Measurements from ENCODE around the gene SDR9C7.
"Not testable (repeated sequence)": the region's sequence is repeated elsewhere in the genome, so short reads cannot be mapped to it uniquely, and the experiment has no call there.

The SDR9C7 gene

GRCh38 chr12:56916296-56916995 is 17.8 kb downstream of the SDR9C7 start:
- no peak for DNase-seq (ENCODE audit: low read depth, low spot score)

GRCh38 chr12:56914724-56915123 is 19.5 kb downstream of the SDR9C7 start:
- no peak for DNase-seq (ENCODE audit: low read depth, low spot score)

DNA sequence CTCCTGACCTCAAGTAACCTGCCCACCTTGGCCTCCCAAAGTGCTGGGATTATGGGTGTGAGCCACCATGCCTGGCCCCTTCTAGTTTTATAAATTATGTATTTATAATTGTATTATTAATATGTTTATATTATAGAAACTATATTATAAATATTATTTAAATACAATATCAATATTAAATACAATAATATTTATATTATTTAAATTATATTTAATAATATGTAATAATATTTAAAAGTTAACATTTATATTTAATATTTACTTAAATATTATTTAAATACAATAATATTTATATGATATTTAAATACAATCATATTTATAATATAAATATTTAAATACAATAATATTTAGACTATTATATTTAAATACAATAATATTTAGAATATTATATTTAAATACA is 20.0 kb downstream of the SDR9C7 start:
- DNase-seq (ENCODE audit: low read depth, low spot score) = no peak

DNA sequence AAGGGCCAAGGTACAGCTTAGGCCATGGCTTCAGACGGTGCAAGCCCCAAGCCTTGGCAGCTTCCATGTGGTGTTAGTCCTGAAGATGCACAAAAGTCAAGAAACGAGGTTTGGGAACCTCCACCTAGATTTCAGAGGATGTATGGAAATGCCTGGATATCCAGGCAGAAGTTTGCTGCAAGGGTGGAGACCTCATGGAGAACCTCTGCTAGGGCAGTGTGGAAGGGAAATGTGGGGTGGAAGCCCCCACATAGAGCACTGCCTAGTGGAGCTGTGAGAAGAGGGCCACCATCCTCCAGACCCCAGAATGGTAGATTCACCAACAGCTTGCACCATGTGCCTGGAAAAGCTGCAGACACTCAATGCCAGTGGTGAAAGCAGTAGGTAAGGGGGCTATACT is 24.8 kb downstream of the SDR9C7 start:
- not testable (repeated sequence) for DNase-seq (ENCODE audit: low read depth, low spot score)

GRCh38 chr12:56908136-56908535 is 26.1 kb downstream of the SDR9C7 start:
- no peak for DNase-seq (ENCODE audit: low read depth, low spot score)

- DNase-seq (ENCODE audit: low read depth, low spot score) = no peak
These were observed 28.4 kb downstream of the SDR9C7 start for GRCh38 chr12:56905852-56906251.

DNA sequence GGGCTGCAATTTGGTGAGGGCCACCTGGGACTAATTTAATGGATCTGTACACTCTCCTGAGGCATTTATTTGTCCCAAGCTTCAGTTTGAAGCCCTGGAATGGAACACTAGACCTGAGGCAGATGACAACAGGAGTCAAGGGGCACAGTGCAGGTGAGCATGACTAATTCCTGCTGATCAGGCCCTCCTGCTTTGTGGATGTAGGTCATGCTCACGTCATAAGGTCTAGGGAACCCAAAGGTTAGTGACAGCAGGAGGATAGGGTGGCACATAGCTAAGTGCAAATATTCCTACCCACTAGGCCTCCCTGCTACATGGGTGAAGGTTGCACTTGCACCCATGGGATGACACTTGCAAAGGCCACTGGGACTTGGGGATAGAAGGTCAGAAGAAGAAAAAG is 30.8 kb downstream of the SDR9C7 start:
- DNase-seq (ENCODE audit: low read depth, low spot score) = no peak

DNA sequence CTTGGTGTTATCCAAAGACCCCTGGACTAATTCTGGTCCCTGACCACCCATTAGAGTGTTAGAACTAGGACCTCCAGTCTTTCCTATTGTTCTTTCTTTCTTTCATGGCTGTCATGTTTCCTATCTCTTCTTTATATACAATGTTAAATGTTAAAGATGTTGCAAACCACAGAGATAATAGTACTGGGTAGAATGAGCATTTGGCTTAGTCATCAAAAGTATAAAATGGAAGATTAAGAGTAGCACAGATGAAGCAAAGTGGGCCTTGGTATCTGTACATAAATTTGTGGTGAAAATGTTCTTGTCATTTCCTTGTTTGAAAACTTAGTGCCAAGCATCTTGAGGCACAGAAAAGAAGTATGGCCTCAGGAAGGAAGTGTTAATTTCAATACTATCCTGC is 32.9 kb downstream of the SDR9C7 start:
- DNase-seq (ENCODE audit: low read depth, low spot score) = not testable (repeated sequence)

GRCh38 chr12:56900583-56900982 is 33.6 kb downstream of the SDR9C7 start:
- no peak for DNase-seq (ENCODE audit: low read depth, low spot score)

DNA sequence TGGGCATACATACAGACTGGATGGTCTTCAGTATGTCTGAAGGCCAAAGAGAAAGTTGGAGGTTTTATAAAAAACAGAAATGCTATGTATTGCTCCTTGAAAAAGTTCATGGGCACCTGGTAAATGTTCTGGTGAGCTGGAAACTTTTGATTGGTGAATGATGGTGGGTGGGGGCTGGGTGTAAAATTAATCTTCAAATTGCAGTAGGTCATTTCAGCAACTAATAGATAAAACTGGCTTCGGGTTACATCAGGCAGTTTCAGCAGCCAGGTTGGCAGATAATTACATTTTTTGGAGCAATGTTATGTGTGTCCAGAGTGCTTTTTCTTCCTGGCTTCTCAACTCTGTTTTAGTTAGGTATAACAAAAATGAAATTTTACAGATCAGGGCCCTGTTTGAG is 35.3 kb downstream of the SDR9C7 start:
- DNase-seq (ENCODE audit: low read depth, low spot score) = no peak

GRCh38 chr12:56897844-56898361 is 36.3 kb downstream of the SDR9C7 start:
- DNase-seq (ENCODE audit: low read depth, low spot score) = no peak

- DNase-seq (ENCODE audit: low read depth, low spot score) = no peak
These were observed 38.1 kb downstream of the SDR9C7 start for GRCh38 chr12:56896082-56896481.

- DNase-seq (ENCODE audit: low read depth, low spot score) = no peak
These were observed 39.4 kb downstream of the SDR9C7 start for GRCh38 chr12:56894698-56895368.

DNA sequence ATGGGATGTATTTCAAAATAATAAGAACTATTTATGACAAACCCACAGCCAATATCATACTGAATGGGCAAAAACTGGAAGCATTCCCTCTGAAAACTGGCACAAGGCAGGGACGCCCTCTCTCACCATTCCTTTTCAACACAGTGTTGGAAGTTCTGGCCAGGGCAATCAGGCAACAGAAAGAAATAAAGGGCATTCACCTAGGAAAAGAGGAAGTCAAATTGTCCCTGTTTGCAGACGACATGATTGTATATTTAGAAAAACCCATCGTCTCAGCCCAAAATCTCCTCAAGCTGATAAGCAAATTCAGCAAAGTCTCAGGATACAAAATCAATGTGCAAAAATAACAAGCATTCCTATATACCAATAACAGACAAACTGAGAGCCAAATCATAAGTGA is 42.3 kb downstream of the SDR9C7 start:
- not testable (repeated sequence) for DNase-seq (ENCODE audit: low read depth, low spot score)

DNA sequence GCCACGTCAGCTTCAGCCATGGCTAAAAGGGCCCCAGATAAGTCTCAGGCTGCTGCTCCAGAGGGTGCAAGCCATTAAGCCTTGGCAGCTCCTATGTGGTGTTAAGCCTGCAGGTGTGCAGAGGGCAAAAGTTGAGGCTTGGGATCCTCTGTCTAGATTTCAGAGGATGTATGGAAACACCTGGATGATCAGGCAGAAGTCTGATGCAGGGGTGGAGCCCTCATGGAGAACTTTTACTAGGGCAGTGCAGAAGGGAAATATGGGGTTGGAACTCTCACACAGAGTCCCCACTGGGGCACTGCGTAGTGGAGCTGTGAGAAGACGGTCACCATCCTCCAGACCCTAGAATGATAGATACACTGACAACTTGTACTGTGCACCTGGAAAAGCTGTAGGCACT is 47.9 kb downstream of the SDR9C7 start:
- DNase-seq (ENCODE audit: low read depth, low spot score) = no peak

DNA sequence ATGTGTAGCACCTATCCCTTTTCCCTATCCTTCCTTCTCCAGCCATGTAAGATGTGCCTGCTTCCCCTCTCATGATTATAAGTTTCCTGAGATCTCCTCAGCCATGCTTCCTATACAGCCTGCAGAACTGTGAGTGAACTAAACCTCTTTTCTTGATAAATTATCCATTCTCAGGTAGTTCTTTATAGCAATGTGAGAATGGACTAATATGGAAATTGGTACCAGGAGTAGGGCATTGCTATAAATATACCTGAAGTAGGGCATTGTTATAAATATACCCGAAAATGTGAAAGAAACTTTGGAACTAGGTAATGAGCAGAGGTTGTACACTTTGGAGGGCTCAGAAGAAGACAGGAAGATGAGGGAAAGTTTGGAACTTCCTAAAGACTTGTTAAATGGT is 48.9 kb downstream of the SDR9C7 start:
- no peak for DNase-seq (ENCODE audit: low read depth, low spot score)

- DNase-seq (ENCODE audit: low read depth, low spot score) = no peak
These were observed 49.8 kb downstream of the SDR9C7 start for GRCh38 chr12:56884421-56884820.

GRCh38 chr12:56882407-56882806 is 51.8 kb downstream of the SDR9C7 start:
- DNase-seq (ENCODE audit: low read depth, low spot score) = not testable (repeated sequence)

- DNase-seq (ENCODE audit: low read depth, low spot score) = no peak
These were observed 53.8 kb downstream of the SDR9C7 start for GRCh38 chr12:56880125-56880992.

- not testable (repeated sequence) for DNase-seq (ENCODE audit: low read depth, low spot score)
These were observed 54.7 kb downstream of the SDR9C7 start for GRCh38 chr12:56879240-56880124.

- no peak for DNase-seq (ENCODE audit: low read depth, low spot score)
These were observed 56.2 kb downstream of the SDR9C7 start for GRCh38 chr12:56878010-56878339.
